GM19468 (cell line): ENCODE measurements around the gene FAM43B.

Experiments used
- ATAC-seq: cut with Tn5 transposase; IDR thresholded peaks from one replicate; pipeline ENCODE4 v1.9.1; 2021; ENCODE audit warnings: mild to moderate bottlenecking, moderate library complexity, moderate number of reproducible peaks; ENCODE audit not compliant: unreplicated experiment; ENCODE audit errors: extremely low read depth

The FAM43B gene

DNA sequence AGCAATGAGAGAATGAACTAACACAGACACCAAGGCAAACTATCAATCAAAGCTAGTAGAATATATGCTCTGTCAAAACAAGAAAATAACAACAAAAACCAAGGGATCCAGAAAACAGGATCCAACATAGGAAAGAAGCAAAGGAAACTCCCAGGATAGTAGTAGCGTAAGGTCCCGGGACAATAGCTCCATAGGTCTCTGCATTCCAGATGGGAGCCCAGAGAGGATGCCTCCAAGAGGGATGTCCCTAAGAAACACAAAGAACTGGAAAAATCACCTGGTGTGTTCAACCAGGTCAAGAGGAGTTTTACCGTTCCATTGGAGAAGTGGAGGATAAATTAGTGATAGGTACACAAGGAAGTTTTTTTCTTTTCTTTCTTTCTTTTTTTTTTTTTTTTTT, 5.7 kb upstream of the FAM43B start:
- ATAC-seq, result no peak

DNA sequence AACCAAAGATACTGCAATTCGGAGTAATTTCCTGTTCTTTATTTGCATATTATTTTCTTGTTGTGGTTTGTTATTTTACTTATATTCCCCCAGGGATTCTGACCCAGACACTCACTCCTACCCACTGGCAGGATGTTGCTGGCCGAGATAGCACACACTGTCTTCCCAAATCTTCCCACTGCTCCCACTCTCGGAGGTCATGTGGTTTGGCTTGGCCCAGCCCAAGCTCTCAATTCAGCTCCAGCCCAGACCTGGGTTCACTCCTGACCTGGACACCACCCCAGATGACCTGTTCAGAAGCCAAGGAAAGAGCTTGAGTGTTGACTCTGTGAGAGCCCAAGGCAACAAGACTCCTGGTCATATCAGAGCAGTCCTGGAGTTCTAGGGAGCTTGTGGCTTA, 1.2 kb upstream of the FAM43B start:
- ATAC-seq, result no peak

DNA sequence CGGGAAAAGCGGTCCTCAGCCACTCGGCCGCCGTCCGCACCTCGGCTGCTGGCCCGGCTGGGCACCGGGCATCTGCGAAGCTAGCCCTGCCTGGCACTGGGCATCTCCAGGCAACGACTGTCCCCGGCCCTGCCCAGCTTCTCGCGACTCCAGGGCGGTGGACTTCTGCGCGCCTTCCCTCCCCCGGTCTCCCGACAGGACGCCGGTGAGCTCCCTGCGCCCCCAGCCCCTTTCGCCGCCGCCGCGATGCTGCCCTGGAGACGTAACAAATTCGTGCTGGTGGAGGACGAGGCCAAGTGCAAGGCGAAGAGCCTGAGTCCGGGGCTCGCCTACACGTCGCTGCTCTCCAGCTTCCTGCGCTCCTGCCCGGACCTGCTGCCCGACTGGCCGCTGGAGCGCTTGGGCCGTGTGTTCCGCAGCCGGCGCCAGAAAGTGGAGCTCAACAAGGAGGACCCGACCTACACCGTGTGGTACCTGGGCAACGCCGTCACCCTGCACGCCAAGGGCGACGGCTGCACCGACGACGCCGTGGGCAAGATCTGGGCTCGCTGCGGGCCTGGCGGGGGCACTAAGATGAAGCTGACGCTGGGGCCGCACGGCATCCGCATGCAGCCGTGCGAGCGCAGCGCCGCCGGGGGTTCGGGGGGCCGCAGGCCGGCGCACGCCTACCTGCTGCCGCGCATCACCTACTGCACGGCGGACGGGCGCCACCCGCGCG, 514 bp downstream of the FAM43B start:
- no peak for ATAC-seq

DNA sequence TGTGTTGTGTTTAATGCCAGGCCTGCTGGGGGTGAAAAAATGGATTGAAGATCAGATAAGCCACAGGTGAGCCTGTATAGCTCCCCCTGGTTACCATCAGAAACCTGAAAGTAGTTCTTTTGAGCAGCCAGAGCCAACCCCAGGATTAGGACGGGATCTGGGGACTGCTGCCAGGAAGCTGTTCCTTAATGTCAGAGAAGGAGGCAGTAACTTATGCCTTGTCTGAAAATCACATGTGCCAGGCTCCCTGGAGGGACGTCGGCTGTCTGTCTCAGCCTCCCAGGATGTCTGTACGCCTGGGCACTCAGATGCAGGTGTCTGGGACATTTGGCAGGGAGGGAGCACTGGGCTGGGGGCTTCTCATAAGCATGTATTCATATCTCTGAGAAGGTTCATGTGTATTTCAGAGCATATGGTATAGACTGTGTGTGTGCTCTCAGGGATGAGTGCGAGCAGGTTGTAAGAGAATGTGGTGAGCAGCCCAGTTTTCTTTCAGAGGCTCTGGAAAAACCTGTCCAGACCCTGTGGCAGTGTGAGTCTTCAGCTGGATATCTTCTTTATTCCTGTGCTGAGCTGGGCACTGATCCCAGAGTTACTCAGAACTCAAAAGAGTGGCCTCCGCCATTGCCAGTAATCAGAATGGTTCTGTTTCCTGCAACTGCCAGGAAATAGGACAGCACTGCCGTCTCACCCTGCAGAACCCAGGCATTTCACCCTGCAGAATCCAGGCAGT, 2.8 kb downstream of the FAM43B start:
- no peak for ATAC-seq

DNA sequence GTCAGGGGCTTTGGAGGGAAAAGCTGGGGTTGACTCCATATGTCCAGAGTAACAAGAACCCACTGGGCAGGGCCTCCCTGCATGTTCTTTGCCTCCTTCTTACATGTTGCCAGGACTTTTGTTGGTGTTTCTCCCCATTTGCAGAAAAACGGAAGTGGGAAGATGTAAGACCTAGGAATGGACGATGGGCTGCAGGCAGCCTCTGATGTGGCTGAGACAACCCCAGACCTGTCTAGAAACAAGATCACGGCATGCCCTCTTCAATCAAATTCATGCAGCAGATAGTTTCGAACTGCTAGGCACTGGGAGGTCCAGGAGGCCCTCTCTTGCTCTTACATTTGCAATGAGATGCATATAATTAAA, 3.4 kb downstream of the FAM43B start:
- no peak for ATAC-seq

DNA sequence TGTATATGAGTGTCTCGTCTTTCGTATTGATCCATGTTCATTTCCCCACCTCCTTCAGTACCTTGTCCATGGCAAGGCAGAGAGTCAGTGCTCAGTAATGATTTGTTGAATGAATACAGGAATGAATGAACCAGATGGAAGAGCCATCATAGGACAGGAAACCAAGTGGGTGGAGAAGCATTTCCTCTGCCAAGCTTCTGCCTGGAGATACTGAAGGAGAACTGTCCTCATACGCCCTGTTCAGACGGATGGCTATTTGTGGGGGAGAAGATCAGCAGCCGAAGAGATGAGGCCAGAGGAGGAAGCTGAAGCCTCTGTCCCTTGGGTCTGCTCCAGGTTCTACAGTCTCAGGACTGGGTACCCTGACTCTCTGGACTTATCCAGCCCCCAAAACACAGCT, 5.8 kb downstream of the FAM43B start:
- ATAC-seq, result no peak

DNA sequence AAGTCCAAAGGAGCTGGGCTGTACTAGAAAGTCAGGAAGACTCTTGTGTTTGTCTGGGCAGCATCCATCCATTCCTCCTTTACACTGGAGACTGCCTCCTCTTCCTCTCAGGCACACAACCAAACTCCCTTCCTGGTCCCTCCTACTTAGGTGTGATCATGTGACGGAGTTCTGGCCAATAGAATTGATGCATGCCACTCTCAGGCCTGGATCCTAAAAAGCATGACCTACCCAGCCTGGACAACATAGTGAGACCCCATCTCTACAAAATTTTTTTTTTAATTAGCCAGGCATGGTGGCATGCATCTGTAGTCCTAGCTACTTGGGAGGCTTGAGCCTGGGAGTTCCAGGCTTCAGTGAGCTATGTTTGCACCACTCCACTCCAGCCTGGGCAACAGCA, 8.6 kb downstream of the FAM43B start:
- no peak for ATAC-seq

DNA sequence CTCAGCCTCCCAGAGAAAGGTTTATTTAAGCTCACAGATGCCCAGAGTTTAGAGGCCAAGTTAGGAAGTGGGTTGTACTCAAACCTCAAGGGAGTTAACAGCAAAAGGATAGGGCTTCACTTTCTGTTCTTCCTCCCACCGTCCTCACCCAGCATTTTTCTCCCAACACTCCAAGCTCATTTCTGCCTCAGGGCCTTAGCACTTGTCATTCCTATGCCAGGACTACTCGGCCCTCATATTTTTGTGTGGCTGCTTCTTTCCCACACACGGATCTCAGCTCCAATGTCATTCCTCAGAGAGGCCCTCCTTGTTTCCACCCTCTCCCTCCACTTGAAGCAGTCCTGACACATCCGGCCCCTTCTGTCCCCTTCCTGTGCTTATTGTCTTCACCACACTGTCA, 12.9 kb downstream of the FAM43B start:
- ATAC-seq, result no peak

DNA sequence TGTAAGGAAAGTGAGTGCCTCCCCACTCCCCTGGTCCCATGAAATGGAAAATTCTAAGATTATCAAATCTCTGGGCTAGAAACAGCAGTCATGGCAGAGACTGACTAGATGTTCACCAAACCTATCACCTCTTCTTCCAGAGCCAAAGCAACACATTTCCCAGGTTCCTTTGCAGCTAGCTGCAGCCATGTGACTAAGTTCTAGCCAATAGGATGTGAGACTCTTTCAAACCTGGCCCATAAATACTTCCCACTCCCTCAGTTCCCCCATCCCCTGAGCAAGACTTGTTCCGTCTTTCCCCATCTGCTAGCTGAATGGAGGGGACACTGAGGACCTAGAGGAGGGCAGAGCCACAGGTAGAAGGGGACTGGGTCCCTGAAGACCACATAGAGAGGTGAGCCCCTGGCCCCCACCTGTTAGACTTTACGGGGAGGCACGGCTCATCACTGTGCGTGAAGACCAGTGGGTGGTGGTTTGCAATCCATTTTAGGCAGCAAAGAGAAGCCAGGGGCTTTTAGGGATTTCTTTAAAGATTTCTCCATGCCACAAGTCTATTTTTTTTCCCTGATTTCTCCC, 17.2 kb downstream of the FAM43B start:
- no peak for ATAC-seq

DNA sequence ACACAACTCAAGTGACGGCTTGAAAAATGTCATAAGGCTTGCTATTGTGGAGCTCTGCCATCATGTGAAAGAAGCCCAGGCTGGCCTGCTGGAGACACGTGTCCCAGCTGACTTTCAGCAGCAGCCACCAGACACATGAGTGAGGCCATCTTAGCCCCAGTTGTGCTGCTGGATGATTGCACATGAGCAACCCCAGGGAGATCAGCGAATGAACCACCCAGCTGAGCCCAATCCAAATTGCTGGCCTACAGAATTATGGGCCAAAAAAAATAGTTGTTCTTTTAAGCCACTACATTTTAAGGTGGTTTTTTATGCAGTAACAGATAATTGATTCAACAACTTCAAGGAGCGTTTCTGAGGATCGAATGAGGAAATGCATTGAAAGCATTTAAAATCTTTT, 19.1 kb downstream of the FAM43B start:
- no peak for ATAC-seq

DNA sequence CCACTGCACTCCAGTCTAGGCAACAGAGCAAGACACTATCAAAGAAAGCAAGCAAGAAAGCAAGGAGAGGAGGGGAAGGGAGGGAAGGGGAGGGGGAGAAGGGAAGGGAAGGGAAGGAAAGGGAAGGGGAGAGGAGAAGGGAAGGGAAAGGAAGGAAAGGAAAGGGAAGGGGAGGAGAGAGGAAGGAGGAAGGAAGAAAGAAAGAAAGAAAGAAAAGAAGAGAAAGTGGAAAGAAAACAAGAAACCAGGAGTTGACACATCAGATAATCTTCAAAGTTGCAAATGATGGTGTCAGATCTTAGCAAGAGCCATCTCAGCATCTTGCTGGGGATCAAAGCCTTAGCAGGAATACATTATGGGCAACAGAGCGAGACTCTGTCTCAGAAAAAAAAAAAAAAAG, 21.6 kb downstream of the FAM43B start:
- ATAC-seq, result no peak

DNA sequence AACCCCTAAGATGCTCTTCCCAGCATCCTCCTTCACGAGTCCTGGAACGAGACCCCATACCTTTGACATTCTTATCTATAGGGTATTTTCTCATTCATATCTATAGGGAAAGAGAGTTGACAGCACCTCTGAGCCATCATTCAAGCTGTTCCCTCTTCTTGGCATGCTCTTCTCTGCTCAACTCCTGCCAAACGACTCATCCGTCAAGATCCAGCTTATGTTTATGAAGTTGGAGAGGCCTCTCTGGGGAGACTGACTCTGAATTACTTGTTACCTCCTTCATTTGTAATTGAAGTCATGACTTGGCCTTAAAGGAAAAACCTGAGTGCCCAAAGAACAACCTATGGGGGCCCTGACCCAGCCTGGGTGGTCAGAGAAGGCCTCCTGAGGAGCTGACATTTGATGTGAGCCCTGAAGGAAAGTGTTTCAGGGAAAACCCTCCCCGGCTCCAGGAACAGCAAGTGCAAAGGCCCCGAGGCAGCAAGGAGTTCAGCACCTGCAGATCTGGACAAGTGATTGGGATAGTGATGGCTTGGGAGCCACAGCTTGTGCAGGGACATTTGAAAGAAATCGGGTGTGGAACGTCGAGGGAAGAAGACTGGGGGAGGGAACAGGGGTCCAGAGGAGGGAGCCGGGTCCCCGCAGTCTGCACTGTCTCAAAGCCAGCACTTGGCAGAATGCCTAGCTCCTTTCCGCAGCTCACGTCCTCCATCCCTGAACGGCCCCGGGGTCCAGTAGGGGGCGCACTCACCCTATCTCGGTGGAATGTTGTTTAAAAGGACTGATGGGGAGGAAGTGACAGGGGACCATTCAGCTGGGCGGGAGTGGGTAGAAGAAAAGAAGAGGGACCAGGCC, 22.5 kb downstream of the FAM43B start:
- ATAC-seq, result no peak

DNA sequence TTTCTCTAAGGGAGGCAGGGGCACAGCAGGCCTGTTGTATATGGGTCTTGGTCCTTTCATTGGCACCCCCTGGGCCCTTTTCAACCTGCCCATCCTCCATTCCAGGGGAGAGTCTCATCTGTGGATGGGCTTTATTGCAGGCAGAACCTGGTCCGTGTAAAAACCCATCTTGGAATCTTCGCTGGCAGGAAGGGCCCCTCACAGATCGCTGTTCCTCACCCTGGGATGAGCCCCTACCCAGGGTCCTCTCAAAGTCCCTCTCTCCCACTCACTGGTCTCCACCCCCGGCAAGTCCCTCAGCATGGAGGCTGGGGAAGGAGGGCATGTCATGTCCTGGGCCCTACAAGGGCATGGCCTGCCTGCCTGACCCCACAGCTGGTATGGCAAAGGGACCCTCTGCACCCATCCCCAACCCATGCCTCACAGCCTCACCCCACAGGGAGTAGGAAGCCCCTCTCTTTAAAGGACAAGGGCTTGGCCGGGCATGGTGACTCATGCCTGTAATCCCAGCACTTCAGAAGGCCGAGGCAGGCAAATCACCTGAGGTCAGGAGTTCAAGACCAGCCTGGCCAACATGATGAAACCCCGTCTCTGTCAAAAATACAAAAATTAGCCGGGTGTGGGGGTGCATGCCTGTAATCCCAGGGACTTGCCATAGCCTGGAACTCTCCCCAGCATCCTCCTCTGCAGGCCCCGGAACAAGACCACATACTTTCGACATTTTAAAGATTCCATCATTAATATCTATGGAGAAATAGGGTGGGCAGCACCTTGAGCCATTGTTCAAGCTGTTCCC, 23.4 kb downstream of the FAM43B start:
- no peak for ATAC-seq

DNA sequence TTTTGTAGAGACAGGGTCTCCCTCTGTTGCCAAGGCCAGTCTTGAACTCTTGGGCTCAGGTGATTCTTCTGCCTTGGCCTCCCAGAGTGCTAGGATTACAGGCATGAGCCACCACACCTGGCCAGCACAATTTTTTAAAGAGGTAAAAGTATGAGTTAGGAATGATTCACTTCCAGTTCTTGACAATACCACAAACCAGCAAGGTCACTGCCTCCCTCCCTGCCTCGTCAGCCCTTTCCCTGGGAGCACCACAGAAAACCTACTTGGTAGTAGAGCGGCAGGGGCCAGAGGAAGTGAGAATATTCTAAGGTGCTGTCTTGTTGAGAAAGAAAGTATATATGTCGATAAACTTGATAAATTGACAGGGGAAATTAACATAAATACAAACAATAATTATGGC, 25.7 kb downstream of the FAM43B start:
- ATAC-seq, result no peak

DNA sequence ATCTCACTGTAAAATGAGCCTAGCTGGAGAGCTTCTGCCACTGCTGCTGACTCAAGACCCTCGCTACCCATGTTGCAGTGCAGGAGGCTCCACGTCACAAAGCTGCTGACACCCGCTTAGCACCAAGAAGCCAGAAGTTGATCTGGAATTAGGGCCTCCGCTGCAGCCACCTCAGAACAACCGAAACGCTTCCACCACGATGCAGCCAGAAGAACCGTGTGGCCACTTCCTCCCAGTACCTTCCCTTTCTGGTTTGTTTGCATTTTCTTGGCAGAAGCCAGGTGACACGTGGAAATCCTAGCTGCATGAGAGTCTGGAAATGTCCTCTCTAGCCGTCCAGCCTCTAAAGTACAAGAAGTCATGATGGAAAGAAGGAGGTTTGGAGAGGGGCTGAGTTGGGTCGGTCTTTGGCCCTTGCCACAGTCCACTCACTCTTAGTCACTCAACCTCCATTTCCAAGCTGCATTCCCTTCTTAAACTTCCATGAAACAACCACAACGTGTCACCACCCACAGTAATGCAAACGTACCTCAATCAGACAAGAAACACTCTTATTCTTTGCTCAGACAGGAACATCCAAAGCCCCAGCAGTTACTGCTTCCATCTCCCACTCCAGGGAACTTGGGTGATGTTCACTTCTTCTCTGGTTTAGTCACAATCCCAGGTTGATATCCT, 26.5 kb downstream of the FAM43B start:
- no peak for ATAC-seq

DNA sequence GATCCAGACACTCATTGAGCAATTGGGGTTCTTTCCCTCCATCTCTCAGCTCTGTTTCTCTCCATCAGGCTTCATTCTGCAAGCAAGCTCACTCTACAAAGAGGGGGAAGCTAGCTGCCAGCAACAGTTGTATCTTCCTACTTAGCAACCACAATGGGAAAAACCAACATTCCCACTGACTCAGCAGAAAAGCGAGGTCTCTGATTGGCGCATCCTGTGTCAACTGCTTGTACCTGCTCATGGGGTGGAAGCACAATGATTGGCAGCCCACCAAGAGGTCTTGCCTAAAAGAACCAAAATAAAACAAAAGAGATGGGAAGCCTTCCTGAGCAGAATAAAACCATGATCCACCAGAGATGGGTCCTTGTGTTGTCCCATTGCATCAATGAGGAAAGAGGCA, 32.5 kb downstream of the FAM43B start:
- ATAC-seq, result no peak

DNA sequence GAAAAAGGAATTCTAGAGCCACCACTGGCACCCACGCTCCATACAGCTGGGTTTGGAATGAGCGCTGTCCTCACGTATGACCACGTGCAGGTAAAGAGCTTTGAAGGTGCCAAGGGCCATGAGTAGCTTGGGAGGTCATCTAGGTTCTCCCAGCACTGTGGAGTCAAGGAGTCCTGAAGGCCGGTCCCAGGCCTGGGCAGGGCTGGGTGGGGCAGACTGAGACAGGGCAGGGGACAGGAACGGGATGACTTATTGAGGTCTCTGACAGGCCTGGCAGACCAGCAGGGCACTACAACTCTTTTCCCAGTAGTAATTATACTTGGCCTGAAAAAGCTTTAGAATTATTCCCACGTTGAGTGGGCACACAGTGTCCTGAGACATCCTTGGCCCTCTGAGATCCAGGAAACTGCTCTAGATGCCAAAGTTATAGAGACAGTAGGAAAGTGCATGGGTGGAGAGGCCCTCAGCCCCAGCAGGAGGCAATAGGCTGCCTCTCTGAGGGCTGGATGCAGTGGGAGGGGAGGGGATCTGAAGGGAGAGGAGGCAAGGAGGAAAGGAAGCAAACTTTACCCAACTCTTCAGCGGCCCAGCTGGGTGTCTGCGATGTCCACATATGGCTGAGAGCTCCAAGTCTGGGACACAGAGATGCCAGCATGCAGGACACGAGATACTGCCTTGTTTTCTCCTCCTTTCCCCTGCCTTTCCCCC, 34.7 kb downstream of the FAM43B start:
- ATAC-seq, result no peak

DNA sequence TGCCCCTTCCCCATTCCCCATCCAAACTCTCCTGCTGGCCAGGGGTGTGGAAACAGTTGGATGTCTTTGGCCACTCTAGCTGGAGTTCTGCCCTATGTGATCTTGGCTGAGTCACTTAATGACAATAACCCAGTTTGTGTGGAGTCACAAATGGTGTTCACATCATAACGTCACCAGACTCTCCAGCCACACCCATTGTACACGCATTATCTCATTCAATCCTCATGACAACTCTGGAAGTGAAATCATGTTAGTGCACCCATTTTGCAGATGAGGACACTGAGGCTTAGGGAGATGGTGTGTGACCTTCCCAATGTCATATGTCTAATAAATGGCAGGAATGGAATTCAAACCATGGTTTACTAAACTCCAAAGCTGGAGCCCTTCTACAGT, 35.3 kb downstream of the FAM43B start:
- ATAC-seq, result no peak

DNA sequence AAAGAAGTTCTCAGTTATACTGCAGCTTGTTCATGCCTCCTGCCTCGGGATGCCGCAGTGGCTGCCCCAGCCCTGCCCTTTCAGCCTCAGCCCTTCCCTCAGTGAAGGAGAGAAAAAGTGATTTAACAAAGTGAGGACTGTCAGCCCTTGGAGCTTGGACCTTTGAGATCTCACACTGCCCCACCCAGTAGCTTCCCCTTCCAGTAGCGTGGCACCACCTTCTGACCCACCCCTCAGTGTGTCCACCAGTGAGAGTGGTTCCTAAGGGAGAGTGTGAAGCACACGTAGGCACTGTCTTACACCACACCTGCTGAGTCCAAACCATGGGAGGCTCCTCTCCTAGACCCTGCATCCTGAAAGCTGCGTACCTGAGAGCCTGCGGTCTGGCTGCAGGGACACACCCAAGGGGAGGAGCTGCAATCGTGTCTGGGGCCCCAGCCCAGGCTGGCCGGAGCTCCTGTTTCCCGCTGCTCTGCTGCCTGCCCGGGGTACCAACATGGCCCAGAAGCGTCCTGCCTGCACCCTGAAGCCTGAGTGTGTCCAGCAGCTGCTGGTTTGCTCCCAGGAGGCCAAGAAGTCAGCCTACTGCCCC, 36.4 kb downstream of the FAM43B start, which contains the start of gene CDA:
TSS of gene CDA (plus strand) at position 464 of the 592 bp plus-strand sequence. CDS start at position 497, 33 bp downstream.
- ATAC-seq, result no peak
